CD4-positive, alpha-beta memory T cell (primary cell): ENCODE data around the gene LRRC28. TPM values are rescaled to one million over a fixed set of nuclear protein-coding genes. Genes with fewer than 3 reads are reported as not detected.
"Not testable (repeated sequence)": the region's sequence is repeated elsewhere in the genome, so short reads cannot be mapped to it uniquely, and the experiment has no call there.

Source experiments
- CTCF ChIA-PET: fragments of 350-600 bp; sonication (Branson Sonifier 250); formaldehyde crosslinking; loops from one replicate; lab custom pipeline; 2021; ENCODE audit warnings: inconsistent platforms; ENCODE audit not compliant: partially characterized antibody; lab: Charles Lee
- POLR2A ChIA-PET: fragments of 350-600 bp; sonication (Branson Sonifier 250); formaldehyde crosslinking; loops from one replicate; lab custom pipeline; 2021; ENCODE audit not compliant: partially characterized antibody; lab: Charles Lee
- DNase-seq, 5 donors: peaks; one replicate each; pipeline versions ENCODE4 v3.0.0 to v3.0.0-alpha.2; 2020 to 2022; ENCODE audit warnings: mixed read lengths in 1 of 5
- H3K27ac ChIP-seq: one replicate; pipeline ENCODE4 v1.7.0; 2013; ENCODE audit warnings: low read depth, low read length
- H3K27me3 ChIP-seq: 2 replicates; pipeline ENCODE4 v1.7.0; 2013; ENCODE audit warnings: mild to moderate bottlenecking, low read length, moderate library complexity; ENCODE audit not compliant: insufficient read depth
- H3K36me3 ChIP-seq: 2 replicates; pipeline ENCODE4 v1.7.0; 2013; ENCODE audit warnings: mild to moderate bottlenecking, low read length, moderate library complexity; ENCODE audit not compliant: insufficient read depth
- H3K4me1 ChIP-seq: 2 replicates; pipeline ENCODE4 v1.7.0; 2013; ENCODE audit warnings: mild to moderate bottlenecking, low read length, moderate library complexity; ENCODE audit not compliant: insufficient read depth
- H3K4me3 ChIP-seq, 2 donors: one replicate each; pipeline ENCODE4 v1.7.0; 2013; ENCODE audit warnings: low read length in 2 of 2, mild to moderate bottlenecking in 1 of 2
- H3K9me3 ChIP-seq, 2 donors: one replicate each; pipeline ENCODE4 v1.7.0; 2013; ENCODE audit warnings: low read length in 2 of 2, control low read depth in 1 of 2; ENCODE audit not compliant: control insufficient read depth in 1 of 2
- H3K27ac Mint-ChIP-seq, 7 donors: one replicate each; pipeline ENCODE4 v1.8.0; 2020 to 2021; ENCODE audit warnings: mixed read lengths in 7 of 7, mild to moderate bottlenecking in 6 of 7, inconsistent platforms in 3 of 7, moderate library complexity in 3 of 7
- H3K27me3 Mint-ChIP-seq, 2 donors: one replicate each; pipeline ENCODE4 v1.8.0; 2020 to 2021; ENCODE audit warnings: mixed read lengths in 2 of 2
- H3K36me3 Mint-ChIP-seq, 2 donors: one replicate each; pipeline ENCODE4 v1.8.0; 2020 to 2021; ENCODE audit warnings: mixed read lengths in 2 of 2, inconsistent platforms in 1 of 2, mild to moderate bottlenecking in 1 of 2
- H3K4me1 Mint-ChIP-seq, 4 donors: one replicate each; pipeline ENCODE4 v1.8.0; 2020 to 2021; ENCODE audit warnings: mixed read lengths in 4 of 4, mild to moderate bottlenecking in 1 of 4
- H3K4me3 Mint-ChIP-seq, 8 donors: one replicate each; pipeline ENCODE4 v1.8.0; 2020 to 2021; ENCODE audit warnings: mixed read lengths in 8 of 8, mild to moderate bottlenecking in 7 of 8, moderate library complexity in 6 of 8, inconsistent platforms in 3 of 8
- H3K9me3 Mint-ChIP-seq, 8 donors: one replicate each; pipeline ENCODE4 v1.8.0; 2020 to 2021; ENCODE audit warnings: mixed read lengths in 8 of 8, mild to moderate bottlenecking in 5 of 8, inconsistent platforms in 3 of 8, moderate library complexity in 1 of 8
- intact Hi-C: fragments of 100-400 bp; cut with micrococcal nuclease; formaldehyde crosslinking; loops from one replicate; pipeline ENCODE4 v1.15.1; 2023
- polyA plus RNA-seq, 2 donors: library from polyadenylated mRNA; unstranded; fragments of 300-500 nt; fragmentation: Illumina TruSeq; gene quantifications; one replicate each; pipeline ENCODE4 v1.2.3, GENCODE V29; 2021
- total RNA-seq, 2 experiments: library from RNA; stranded (reverse); gene quantifications; one replicate each; pipeline ENCODE4 v1.2.3, GENCODE V29; 2021

Gene LRRC28
- total and polyA plus RNA-seq, 4 experiments from 2014 or later = 16.4 to 27.1 (median 19.2) TPM

DNA sequence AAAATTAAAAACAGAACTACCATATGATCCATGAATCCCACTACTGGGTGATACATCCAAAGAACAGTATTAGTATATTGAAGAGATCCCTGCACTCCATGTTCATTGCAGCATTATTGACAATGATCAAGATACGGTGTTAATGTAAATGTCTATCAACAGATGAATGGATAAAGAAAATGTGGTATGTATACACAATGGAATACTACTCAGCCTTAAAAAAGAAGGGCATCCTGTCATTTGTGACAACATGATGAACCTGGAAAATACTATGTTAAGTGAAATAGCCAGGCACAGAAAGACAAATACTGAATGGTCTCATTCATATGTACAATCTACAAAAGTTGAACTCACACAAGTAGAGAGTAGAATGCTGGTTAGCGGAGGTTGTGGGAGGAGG, 18.5 kb upstream of the LRRC28 start:
- H3K27me3 Mint-ChIP-seq = peaks cover 6 to 10% of the 10 kb centered on the region in 2 donors
- Histone ChIP-seq H3K4me3 (no peak overlapping the region), H3K36me3 (no peaks in the 10 kb centered on the region), H3K27me3 (peaks cover 3% of the 10 kb centered on the region), H3K27ac (no peak overlapping the region), H3K9me3 (no peaks in the 10 kb centered on the region), H3K4me1 (no peaks in the 10 kb centered on the region)
- DNase-seq = no peak
- intact Hi-C loops = no loop called here
- POLR2A ChIA-PET = no interaction called here
- H3K36me3 Mint-ChIP-seq = no peaks in the 10 kb centered on the region
- H3K4me3 Mint-ChIP-seq = no peak overlapping the region
- CTCF ChIA-PET = no interaction called here
- H3K27ac Mint-ChIP-seq = no peak overlapping the region
- H3K9me3 Mint-ChIP-seq = no peaks in the 10 kb centered on the region
- H3K4me1 Mint-ChIP-seq = no peaks in the 10 kb centered on the region

DNA sequence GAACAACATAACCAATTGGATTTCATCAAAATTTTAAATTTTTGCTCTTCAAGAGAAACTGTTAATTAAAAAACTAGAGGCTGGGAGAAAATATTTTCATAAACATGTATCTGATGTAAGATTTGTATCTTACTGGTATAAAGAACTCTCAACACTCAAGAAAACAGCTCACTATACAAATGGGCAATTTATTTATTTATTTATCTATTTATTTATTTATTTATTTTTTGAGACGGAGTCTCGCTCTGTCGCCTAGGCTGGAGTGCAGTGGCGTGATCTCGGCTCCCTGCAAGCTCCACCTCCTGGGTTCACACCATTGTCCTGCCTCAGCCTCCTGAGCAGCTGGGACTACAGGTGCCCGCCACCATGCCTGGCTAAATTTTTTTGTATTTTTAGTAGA, 17.1 kb upstream of the LRRC28 start:
- H3K4me3 Mint-ChIP-seq, H3K4me1 Mint-ChIP-seq, intact Hi-C loops, H3K9me3 ChIP-seq, H3K4me3 ChIP-seq, POLR2A ChIA-PET, CTCF ChIA-PET, H3K4me1 ChIP-seq, DNase-seq, H3K9me3 Mint-ChIP-seq, H3K27ac ChIP-seq, H3K36me3 ChIP-seq, H3K27me3 ChIP-seq, H3K36me3 Mint-ChIP-seq, H3K27me3 Mint-ChIP-seq, H3K27ac Mint-ChIP-seq: not testable (repeated sequence)

DNA sequence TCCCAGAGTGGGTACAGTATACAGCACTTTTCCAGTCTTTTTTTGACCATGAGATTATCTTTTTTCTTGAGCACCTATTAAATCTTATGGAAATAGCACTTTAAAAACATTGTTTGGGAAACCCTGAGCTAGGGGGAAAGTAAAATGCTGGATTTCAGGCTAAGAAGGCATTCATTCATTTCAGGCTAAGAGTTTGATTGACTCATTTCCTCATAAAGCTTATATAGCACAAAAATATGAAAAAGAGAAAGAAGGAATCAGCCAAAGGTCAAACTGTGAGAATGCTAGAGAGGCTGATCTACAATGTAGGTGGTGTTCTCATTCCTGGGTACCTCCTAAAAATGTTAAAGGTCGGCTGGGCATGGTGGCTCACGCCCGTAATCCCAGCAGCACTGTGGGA, 12.4 kb upstream of the LRRC28 start:
- Histone ChIP-seq H3K36me3 (no peaks in the 10 kb centered on the region), H3K27ac (no peak overlapping the region), H3K4me3 (no peak overlapping the region), H3K4me1 (no peaks in the 10 kb centered on the region), H3K27me3 (no peaks in the 10 kb centered on the region), H3K9me3 (no peaks in the 10 kb centered on the region)
- Mint-ChIP-seq H3K27ac (no peak overlapping the region), H3K4me1 (no peaks in the 10 kb centered on the region), H3K36me3 (no peaks in the 10 kb centered on the region), H3K4me3 (no peak overlapping the region), H3K9me3 (no peaks in the 10 kb centered on the region), H3K27me3 (peaks cover 0 to 12% of the 10 kb centered on the region in 2 donors)
- DNase-seq = no peak
- CTCF ChIA-PET = no interaction called here
- POLR2A ChIA-PET = no interaction called here
- intact Hi-C loops = no loop called here

DNA sequence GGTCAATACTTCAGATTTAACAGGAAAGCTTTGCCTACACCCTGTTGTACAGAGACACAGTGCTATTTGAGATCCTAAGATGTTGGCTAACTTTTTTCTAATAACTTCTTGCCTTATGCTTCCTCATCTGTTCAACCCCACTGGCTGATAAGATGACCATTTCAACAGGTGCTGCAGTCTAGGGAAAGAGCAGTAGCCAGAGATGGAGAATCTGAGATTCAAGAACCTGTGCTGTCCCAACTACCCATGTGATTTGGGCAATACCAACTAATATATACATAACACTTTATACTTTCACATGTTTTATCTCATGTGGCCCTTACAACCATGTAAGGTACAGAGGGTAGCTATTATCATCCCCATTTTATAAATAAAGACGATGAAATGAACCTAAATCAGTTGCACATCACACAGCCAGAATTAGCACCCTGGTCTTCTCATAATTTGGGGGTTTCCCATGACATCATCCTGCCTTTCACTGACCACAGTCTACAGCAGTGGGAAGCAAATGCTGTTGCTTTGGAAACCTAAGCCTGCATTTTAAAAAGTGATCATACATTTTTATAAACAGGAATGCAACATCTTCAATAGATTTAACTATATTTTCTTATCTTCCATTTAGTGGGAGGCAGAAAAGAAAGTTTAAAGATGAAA, 11.6 kb upstream of the LRRC28 start:
- DNase-seq = no peak
- POLR2A ChIA-PET = no interaction called here
- no peaks in the 10 kb centered on the region for H3K36me3 Mint-ChIP-seq

DNA sequence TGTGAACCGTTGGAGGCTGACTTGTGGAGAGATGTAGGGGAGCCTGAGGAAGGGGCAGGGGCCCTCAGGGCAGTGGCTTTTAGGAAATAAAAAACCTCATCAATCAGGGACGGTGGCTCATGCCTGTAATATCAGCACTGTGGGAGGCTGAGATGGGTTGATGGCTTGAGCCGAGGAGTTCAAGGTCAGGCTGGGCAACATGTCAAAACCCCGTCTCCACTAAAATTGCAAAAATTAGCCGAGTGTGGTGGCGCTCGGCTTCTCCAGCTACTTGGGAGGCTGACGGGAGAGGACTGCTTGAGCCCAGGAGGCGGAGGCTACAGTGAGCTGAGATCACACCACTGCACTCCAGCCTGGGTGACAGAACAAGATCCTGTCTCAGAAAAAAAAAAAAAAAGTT, 9.5 kb upstream of the LRRC28 start:
- Mint-ChIP-seq H3K9me3 (no peaks in the 10 kb centered on the region), H3K27me3 (peaks cover 0 to 7% of the 10 kb centered on the region in 2 donors), H3K4me3 (no peak overlapping the region), H3K4me1 (no peaks in the 10 kb centered on the region), H3K27ac (no peak overlapping the region), H3K36me3 (no peaks in the 10 kb centered on the region)
- Histone ChIP-seq H3K27me3 (no peaks in the 10 kb centered on the region), H3K27ac (no peak overlapping the region), H3K4me1 (no peaks in the 10 kb centered on the region), H3K4me3 (no peak overlapping the region), H3K9me3 (no peaks in the 10 kb centered on the region), H3K36me3 (no peaks in the 10 kb centered on the region)
- CTCF ChIA-PET = interaction anchor here (0.7 kb wide), 1 partner anchor 13 kb away, joined by 3 read pairs; no protein-coding TSS in a partner anchor
- POLR2A ChIA-PET = no interaction called here
- intact Hi-C loops = no loop called here
- no peak for DNase-seq

More for the DNA sequence above, 11.6 kb upstream of the LRRC28 start:
- no peak overlapping the region for H3K4me3 Mint-ChIP-seq
- no peak overlapping the region for H3K27ac ChIP-seq
- intact Hi-C loops = no loop called here
- H3K4me1 Mint-ChIP-seq = no peaks in the 10 kb centered on the region
- H3K36me3 ChIP-seq = no peaks in the 10 kb centered on the region
- no peaks in the 10 kb centered on the region for H3K4me1 ChIP-seq
- CTCF ChIA-PET = no interaction called here
- H3K4me3 ChIP-seq = no peak overlapping the region
- peak overlapping the region in 1 of 7 donors; percentile 25 for H3K27ac Mint-ChIP-seq
- H3K9me3 Mint-ChIP-seq = no peaks in the 10 kb centered on the region
- H3K27me3 Mint-ChIP-seq = peaks cover 0 to 12% of the 10 kb centered on the region in 2 donors
- no peaks in the 10 kb centered on the region for H3K27me3 ChIP-seq
- no peaks in the 10 kb centered on the region for H3K9me3 ChIP-seq

DNA sequence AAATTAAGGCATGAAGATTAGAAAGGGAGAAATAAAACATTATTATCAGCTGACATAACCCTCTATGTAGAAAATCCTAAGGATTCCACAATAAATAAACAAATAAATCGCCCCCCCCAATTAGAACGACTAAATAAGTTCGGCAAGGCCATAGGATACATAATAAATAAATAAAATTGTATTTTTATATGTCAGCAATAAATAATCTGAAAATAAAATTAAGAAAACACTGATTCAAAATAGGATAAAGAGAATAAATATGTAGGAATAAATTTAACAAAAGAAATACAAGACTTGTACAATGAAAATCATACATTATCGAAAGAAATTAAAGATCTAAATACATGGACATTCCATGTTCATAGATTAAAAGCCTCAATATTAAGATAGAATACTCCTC, 7.0 kb upstream of the LRRC28 start:
- H3K27ac Mint-ChIP-seq = no peak overlapping the region
- H3K36me3 ChIP-seq = no peaks in the 10 kb centered on the region
- no peaks in the 10 kb centered on the region for H3K36me3 Mint-ChIP-seq
- intact Hi-C loops = no loop called here
- no peaks in the 10 kb centered on the region for H3K9me3 Mint-ChIP-seq
- ChIA-PET CTCF (no interaction called here), POLR2A (interaction anchor here (1.6 kb wide), 1 partner anchor 8 kb away, joined by 3 read pairs; no protein-coding TSS in a partner anchor)
- H3K4me3 Mint-ChIP-seq = no peak overlapping the region
- no peak overlapping the region for H3K4me3 ChIP-seq
- no peaks in the 10 kb centered on the region for H3K9me3 ChIP-seq
- H3K27me3 ChIP-seq = no peaks in the 10 kb centered on the region
- peaks cover 0 to 5% of the 10 kb centered on the region in 2 donors for H3K27me3 Mint-ChIP-seq
- no peak for DNase-seq
- no peaks in the 10 kb centered on the region for H3K4me1 ChIP-seq
- no peaks in the 10 kb centered on the region for H3K4me1 Mint-ChIP-seq
- H3K27ac ChIP-seq = no peak overlapping the region

DNA sequence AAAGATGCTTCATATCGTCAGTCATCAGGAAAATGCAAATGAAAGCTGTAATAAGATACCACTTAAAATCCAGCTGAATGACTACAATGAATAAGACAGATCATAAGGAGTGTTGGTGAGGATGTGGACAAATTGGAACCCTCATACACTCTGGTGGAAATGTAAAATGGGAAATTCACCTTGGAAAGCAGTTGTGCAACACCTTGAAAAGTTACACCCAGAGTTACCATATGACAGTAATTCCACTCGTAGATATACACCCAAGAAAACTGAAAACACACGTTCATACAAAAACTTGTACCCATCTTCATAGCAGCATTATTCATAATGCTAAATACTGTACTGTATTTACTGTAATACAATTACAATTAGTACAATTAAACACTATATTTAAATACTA, 4.2 kb upstream of the LRRC28 start:
- DNase-seq = no peak
- no peak overlapping the region for H3K27ac ChIP-seq
- H3K9me3 Mint-ChIP-seq = peaks cover 0 to 5% (median 0%) of the 10 kb centered on the region in 8 donors
- ChIA-PET CTCF (no interaction called here), POLR2A (no interaction called here)
- peaks cover 12% of the 10 kb centered on the region for H3K4me1 ChIP-seq
- H3K27ac Mint-ChIP-seq = no peak overlapping the region
- peaks cover 0 to 1% of the 10 kb centered on the region in 2 donors for H3K27me3 Mint-ChIP-seq
- H3K4me3 ChIP-seq = no peak overlapping the region
- H3K36me3 Mint-ChIP-seq = peaks cover 0 to 8% of the 10 kb centered on the region in 2 donors
- no peak overlapping the region for H3K4me3 Mint-ChIP-seq
- H3K4me1 Mint-ChIP-seq = peaks cover 5 to 16% (median 11%) of the 10 kb centered on the region in 4 donors
- no peaks in the 10 kb centered on the region for H3K9me3 ChIP-seq
- H3K36me3 ChIP-seq = no peaks in the 10 kb centered on the region
- no peaks in the 10 kb centered on the region for H3K27me3 ChIP-seq
- intact Hi-C loops = no loop called here
